HG03045 (cell line): Measurements from ENCODE around the gene ADAM19.
A peak's percentile ranks its signal among the peaks of the same experiment; 100 is the strongest.

ENCODE experiments used
- ATAC-seq: cut with Tn5 transposase; IDR thresholded peaks from one replicate; pipeline ENCODE4 v1.9.1; 2021; ENCODE audit warnings: mild to moderate bottlenecking, moderate library complexity; ENCODE audit not compliant: unreplicated experiment

The ADAM19 gene

DNA sequence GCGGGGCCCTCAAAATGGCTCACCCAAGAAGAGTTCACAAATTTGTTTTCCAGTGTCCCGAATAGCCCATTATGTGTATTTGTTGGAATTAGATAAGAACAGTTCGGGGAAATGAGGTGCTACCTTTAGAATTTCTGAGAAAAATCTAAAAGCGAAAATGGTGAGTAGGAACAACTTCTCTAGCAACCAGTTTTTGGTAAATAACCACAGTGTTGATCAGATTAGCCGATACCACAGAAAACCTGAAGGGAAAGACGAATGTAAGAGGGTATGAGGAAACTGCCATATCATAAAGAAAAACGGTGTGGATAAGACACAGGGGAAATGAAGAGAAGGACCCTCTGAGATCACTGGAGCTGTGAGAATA is 31.0 kb downstream of the ADAM19 start:
- no peak for ATAC-seq

DNA sequence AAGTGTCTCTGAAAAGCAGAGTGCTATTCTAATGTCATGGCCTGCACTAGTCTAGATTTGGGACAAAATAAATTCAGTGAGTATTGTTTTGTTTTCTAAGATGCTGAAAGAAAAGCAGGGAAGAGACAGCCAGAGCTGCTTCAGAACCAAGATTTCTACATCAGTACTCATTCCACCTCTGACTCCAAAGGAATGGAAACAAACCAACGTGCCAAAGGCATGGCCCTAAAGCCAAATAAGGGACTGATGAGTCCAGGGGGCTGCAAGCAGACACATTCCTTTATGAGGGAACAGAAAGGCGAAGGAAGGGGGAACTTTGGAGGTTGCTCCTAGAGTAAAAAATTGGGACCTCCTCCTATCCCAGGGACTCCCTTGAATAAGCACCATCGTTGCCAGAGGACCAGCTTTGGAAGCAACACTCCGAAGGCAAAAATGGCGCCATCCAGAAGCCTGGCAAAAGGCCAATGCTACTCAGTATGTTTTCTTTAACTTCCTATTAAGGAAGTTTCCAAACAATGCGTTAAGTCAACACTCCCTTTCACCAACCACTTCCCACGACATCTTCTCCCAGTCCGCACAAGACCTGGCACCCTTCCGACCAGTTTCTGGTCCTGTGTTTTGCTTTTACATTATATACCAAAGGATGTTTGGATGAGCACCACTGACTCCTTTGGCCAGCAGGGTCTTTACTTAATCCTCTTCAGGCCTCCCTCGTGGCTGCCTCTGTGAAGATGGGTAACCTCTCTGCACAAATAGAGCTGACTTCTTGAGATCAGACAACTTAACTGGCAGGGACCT is 31.6 kb downstream of the ADAM19 start:
- no peak for ATAC-seq

DNA sequence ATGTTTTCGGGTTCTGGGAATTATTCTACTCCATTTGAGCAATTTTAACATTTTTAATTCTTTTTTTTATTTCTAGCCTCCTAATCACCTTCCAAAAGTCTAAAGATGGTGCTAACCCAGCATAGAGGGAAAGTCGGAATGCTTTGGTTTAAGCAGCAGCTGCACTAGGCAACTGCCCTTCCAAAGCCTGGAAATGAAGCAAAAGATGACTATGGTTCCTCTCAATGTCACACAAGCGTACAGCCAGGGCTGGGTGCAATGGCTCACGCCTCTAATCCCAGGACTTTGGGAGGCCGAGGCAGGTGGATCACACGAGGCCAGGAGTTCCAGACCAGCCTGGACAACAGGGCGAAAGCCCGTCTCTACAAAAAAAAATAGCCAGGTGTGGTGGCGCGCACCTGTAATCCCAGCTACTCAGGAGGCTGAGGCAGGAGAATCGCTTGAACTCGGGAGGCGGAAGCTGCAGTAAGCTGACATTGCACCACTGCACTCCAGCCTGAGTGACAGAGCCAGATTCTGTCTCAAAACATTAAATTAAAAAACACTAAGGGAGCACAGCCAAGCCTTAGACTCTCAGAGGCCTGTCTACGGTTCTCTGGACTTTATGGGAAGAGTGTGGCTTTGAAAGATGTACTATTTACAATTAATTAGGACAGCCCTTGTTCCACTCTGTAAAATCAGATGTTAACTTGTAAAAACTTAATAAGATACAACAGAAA is 33.1 kb downstream of the ADAM19 start:
- no peak for ATAC-seq

DNA sequence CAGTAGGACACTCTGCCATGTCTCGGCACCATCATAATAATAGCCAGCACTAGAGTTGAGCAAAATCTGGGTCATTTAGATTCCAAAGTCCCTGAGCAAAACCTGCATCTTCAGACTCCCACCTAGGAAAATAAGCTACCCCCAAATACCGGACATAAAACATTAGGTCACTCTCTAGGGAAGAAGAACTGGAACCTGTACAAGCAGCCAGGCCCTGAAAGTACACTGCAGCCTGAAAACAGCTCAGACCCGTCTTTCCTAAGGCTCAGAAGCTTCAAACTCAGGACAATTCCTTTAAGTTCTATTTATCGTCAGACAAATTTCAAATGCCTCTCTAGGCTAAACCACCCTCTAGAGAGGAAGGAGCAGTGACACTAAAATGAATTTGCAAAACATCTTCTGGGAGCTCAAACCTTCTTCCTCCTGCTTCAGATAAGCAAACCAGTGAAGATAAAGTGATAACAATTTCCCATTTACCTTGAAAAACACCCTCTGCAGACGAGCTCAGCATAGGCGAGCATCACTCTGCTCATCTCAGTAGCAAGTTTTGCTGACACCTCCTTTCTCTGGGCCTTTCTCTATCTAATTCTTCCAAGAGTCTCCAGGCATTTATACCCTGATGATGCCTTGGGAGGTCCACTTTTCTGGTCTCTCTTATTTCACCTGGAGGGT is 34.0 kb downstream of the ADAM19 start:
- peak; percentile 6 for ATAC-seq

DNA sequence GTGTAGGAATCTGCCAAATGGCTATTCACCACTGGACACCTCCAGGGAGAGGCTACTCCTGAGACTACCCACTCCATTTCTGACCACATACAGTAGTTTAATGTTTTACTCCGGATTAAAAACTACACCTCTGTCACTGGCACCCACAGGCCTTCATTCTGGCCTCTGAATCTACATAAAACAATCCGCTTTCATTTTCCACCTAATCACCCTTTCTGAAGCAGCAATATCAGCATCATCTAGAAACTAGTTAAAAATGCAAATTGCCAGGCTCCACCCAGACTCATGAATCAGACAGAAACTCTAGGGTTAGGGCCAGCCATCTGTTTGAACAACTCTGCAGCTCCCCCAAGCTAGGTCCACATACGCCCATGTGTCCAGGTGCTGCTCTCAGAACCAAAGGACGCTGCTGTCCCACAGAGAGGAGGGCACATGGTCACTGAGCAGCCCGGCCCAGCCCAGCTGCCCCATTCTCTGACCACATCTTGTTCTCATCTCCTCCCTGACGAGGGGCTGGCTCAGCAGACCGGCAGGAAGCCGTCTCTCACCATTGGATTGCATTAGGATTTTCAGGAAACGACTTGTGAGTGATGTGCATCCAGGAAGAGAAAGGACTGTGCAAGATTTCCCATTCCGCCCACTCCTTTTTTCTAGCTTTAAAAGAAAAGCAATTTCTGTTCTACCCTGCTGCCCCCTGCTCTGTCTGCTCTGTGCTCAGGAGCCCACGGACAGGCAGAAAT is 34.7 kb downstream of the ADAM19 start:
- peak; percentile 93 for ATAC-seq

DNA sequence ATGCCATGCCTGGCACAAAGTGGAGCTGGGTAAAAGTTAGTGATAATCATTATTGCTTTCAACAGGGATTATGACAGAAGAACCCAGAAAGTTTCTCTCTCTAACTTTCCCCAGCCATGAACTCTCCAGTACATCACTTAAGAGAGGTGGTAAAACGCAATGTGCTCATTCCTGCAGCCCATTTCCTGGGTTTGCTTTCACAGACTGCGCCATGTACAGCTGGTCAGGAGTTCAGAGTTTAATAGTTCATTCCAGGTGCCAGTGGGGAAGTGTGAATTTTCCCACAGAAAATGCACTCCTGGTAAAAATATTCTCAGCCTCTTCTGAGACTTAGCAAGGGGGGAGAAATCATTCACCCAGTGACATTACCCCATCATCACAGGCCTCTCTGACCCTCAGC is 35.5 kb downstream of the ADAM19 start:
- peak; percentile 21 for ATAC-seq

DNA sequence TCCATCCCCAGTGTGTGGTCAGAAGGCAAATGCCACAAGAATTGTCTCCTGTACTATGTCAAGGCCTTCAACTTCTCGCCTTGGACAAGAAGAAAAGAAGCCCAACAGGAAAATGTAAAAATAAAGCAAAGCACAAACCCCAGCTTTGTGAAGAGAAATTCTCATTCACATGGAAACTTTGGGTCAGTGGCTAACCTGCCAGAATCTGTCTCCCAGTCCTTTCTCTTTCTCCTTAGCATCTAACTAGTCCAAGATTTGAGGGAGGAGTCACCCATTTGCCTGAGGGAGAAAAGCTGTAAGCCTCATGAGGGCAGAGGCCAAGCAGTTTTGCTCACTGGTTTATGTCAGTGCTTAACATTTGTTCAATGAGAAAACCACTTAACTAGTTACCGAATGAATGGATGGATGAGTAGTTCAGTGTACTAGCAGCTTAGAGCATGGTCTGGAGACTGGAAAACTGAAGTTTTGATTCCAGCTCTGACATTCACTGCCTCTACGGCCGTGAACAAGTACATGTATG is 36.0 kb downstream of the ADAM19 start:
- no peak for ATAC-seq

DNA sequence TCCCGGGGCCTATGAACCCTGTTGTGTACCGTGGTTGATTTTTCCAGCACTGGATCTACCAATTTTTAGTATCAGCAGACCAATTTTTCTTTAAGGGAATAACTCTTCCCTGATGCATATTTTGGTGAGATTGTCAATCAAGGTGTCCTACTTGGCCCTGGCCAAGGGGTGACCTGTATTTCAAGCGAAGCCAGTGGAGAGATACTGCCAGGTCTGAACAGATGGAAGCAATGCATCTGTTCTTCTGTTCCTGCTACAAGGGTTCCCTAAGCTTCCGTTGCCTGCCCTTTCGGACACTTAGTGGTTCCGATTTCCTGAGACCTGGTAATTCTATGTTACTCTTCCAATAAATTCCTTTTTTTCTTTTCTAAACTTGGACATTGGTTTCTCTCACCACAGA is 37.3 kb downstream of the ADAM19 start:
- no peak for ATAC-seq

DNA sequence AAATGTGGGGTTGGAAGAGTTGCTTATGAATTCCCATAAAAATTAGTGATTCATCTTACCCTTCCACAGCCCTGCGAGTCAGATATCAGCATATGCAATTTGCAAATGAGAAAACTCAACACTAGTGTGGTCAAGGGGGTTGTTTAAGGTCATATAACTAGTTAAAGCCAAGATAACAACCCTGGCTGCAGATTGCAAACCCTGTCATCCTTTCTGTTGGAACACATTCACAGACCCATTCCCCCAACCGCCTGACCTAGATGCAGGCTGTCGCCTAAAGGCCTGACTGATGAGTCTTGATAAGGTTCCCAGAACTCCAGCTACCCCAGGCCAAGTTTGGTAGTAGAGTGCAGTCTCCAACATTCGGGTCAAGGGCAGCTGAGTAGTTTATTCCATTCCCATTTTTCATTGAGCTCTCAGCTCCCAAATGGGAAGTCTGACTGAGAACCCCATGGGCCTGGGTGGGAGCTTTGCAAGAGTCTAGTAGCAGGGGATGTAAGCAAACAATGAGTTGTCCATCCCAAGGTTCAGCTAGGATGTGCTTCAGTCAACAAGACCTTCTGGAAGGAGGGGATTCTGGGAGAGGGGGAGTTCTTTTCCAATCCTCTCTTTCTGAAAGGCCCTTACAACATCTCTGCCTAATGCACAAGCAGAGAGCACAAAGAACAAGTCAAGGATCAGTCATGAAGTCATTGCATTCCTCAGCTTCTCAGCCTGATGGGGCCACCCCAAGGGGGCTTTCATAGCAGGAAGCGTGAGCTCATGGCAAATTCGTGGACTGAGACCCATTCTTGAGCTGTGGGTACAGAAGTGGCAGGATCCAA is 40.3 kb downstream of the ADAM19 start:
- no peak for ATAC-seq

DNA sequence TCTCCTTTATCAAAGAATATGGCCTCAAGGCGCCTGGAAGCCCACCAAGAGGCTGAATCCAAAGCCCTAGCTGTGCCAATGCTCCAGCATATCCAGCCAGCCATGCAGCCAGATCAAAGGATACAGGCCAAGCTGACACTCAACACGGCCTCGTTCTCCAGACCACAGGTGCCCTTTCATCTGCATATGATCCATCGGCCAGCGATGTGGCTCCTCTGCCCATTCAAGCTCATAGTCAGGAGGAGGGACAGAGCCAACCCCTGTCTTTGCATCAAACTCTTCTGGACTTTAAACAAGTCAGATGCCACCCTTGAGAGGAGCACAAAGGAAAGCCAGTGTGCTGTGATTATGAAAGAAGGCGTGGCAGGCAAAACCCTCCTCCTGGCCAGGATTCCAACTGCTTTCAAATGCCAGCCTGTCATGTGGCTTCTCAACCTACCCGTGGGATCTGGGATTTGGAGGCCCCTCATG is 42.5 kb downstream of the ADAM19 start:
- ATAC-seq: no peak

DNA sequence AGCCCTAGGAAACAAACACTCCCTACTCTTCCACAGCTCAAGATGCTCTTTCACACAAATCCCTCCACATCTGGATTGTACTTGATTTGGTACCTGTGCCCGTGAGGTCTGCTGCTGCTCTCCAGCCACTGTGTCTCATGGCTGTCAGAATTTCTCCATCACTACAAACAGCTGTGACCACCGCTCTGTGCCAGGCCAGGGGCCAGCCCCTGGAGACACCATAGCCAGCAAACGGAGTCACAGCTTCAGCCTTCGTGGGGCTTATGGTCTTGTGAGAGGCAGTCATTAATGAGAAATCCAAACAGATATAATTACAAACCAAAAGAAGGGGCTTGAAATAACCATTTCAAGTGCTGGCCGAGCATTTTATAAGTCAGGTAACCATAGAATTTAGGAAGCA is 43.6 kb downstream of the ADAM19 start:
- ATAC-seq: no peak

DNA sequence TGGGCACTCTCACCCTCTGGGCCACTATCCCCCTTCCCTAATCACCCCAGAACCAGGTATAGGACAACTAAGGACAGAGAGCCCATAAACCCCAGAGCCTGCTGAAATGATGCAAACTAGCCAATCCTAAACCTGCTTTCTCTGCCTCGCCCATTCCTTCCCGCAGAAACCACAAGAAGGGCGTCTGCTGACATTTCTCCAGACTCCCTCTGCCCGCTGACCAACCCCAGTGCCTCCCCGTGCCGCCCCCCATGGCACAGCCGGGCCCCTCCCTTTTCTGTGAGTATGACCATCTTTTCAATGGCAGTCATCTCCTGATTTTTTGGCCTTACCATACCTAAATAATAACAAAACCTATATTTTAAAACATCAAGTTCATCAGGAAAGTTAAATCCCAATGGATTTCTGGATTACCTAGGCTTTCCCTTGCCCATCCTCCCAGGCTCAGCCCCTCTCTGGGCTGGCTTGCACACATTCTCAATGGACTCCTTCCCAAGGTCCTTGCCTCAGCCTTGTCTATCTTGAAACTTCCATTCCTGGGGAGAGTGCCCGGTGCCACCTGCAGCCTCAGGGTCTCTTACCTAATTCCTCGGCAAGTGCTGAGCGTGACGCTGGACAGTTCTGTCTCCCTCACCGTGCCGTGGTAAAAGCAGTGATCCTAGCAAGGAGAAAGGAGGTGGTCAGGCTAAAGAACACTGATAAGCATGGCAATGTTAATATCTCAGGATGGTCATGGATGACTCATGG is 45.2 kb downstream of the ADAM19 start:
- ATAC-seq: no peak

DNA sequence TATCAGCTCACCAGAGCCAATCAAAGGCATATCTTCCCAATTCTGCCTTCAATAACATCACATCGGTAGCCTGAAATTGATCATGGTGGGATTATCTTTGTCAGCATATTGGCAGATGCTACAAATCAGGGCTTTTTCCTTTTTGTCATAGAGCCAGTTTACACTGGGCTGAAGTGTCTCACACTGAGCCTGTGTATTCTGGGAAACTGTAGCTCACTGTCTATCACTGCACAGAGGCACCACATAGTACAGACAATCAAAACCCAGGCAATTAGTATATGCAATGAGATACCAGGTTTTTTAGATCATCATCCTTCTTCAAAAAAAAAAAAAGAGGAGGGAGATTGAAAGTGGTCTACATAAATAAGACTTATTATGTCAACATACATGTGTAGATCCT is 46.6 kb downstream of the ADAM19 start:
- ATAC-seq: no peak

DNA sequence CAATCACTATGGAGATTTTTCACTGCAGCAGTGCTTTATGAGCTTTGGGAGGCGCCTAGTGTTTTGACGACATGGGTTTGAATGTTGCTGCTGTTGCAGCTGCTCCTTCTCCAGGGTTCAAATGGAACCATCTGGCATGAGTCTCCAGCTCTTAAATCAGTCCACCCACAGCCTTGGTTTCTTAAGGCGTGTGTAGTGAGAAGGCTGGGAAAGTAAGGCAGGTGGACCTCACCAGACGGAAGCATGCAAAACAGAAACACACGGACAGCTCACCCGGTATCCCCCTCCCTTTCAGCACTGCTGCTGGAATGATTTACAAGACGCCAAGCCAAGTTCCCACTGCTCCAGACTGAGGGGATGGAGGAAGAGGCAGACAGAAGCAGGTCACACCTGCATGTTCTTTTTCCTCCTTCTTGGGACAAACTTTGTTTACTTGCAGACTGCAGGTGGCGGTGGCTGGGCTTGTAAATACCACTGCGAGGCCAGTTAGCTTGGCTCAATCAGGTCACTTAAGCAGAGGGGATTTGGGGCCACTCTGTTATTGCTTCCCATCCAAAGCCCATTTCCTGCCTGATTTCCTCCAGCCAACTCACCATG is 47.4 kb downstream of the ADAM19 start:
- ATAC-seq: no peak

DNA sequence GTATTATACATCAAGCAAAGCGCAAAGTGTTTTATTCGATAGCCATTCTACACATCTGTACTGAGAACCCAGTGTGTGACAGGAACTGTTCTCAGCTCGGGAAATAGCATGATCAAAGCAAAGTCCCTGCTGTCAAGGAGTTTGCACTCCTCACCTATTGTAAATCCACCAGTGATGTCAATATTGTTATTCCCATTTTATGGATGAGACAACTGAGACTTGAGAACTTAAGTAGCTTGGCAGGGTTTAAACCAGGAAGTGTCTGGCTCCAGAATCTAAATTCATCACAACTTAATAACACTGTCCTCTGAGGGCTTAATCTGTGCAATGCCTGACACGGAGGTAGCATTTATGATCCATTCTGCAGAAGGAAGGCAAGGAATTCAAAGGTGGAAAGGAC is 50.7 kb downstream of the ADAM19 start:
- no peak for ATAC-seq

DNA sequence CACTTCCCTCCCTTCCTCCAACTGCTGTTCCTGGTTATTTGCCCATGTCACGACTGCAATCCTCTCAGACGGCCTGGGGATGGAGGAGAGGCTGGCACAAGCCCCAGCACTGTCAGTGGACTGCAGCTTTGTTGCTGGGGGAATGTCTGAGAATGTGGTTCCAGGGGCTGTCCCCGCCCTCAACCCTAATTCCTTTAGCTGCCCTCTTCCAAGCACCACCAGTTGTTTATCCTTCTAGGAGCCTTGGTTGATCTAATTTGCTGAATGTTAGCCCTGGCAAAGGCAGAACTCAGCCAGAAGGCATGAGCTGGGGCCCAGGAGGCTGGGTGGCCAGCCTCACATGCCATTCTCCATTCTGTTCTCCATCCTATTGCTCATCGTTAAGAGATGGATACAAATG is 51.6 kb downstream of the ADAM19 start:
- no peak for ATAC-seq

DNA sequence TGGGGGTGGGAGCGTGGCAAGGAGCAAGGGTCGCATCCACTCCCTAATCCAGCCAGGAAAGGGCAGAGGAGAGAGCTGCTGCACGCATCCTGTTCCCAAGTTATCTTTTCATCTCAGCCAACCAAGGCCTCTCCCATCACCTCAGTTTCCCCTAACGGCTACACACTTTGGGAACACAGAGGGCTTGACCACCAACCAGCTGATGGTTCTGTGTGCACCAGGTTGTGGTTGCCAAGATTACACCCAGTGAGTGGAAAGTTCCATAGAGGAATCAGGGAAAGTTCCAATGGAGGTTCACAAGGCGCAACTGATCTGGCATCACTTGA is 53.9 kb downstream of the ADAM19 start:
- no peak for ATAC-seq

DNA sequence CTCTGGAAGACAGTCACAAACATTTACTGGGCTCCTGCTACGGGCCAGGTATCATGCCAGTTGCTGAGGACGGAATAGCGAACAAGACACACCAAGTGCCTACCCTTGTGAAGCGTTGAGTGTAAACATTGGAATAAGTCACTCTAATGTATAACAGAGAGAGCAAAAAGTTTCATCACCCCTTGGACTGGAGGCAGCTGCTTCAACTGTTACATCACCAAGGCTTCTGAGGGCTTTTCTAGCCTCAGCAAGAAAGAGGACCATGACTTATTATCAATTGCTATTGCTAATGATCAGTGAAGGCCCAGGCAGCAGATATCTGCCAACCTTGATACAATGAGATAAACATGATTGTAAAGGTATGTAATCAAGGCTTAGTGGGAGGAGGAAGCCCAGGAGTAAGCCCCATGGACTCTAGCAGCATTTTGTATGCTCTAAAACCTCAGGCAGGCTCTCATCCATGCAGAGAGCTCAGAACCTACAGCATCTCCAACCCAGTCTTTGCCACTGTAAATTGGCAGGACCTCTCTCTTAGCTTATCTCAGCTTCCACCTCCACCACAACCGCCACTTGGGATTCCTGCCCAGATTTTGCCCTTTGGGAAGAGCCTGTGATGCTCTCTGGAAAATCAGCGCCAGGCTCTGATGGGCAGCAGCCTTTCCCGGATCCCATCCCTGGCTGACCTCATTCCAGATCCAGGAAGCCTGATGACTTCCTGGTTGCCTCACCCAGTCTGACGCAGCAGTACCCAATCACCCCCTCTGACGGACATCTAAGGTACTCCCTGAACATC is 54.5 kb downstream of the ADAM19 start:
- no peak for ATAC-seq
